Measurements from ENCODE around the gene GPR34.

GPR34 gene

GRCh38 chrX:41720125-41720779 is 31.5 kb downstream of the GPR34 start:
- in situ Hi-C loops (cut with MboI; ENCODE audit: low pct_unique_long_range_greater_than_20kb, low sequenced_read_pairs, unreplicated experiment) = no loop called here
- no peak for TF ChIP-seq CTCF (IDR thresholded peaks at IDR 0.05; ENCODE audit: extremely low read depth, insufficient read depth, missing control alignments)
- DNase-seq (ENCODE audit: low spot score) = peak; percentile 22

GRCh38 chrX:41721590-41721989 is 32.8 kb downstream of the GPR34 start:
- in situ Hi-C loops (cut with MboI; ENCODE audit: low pct_unique_long_range_greater_than_20kb, low sequenced_read_pairs, unreplicated experiment) = no loop called here
- no peak for TF ChIP-seq CTCF (IDR thresholded peaks at IDR 0.05; ENCODE audit: extremely low read depth, insufficient read depth, missing control alignments)
- no peak for DNase-seq (ENCODE audit: low spot score)

GRCh38 chrX:41722214-41722613 is 33.4 kb downstream of the GPR34 start:
- in situ Hi-C loops (cut with MboI; ENCODE audit: low pct_unique_long_range_greater_than_20kb, low sequenced_read_pairs, unreplicated experiment) = no loop called here

GRCh38 chrX:41722816-41723618 is 34.2 kb downstream of the GPR34 start:
- no peak for TF ChIP-seq CTCF (IDR thresholded peaks at IDR 0.05; ENCODE audit: extremely low read depth, insufficient read depth, missing control alignments)
- no peak for DNase-seq (ENCODE audit: low spot score)
- in situ Hi-C loops (cut with MboI; ENCODE audit: low pct_unique_long_range_greater_than_20kb, low sequenced_read_pairs, unreplicated experiment) = no loop called here

More at GRCh38 chrX:41722214-41722613, 33.4 kb downstream of the GPR34 start:
- DNase-seq (ENCODE audit: low spot score) = no peak
- no peak for TF ChIP-seq CTCF (IDR thresholded peaks at IDR 0.05; ENCODE audit: extremely low read depth, insufficient read depth, missing control alignments)

GRCh38 chrX:41723826-41724225 is 35.1 kb downstream of the GPR34 start, which contains the start of gene GPR82:
Gene GPR82 (plus strand): TSS chrX:41724181. CDS start chrX:41727027, 2,846 bp downstream.
- no peak for TF ChIP-seq CTCF (IDR thresholded peaks at IDR 0.05; ENCODE audit: extremely low read depth, insufficient read depth, missing control alignments)
- no peak for DNase-seq (ENCODE audit: low spot score)
- in situ Hi-C loops (cut with MboI; ENCODE audit: low pct_unique_long_range_greater_than_20kb, low sequenced_read_pairs, unreplicated experiment) = no loop called here

- in situ Hi-C loops (cut with MboI; ENCODE audit: low pct_unique_long_range_greater_than_20kb, low sequenced_read_pairs, unreplicated experiment) = no loop called here
- TF ChIP-seq CTCF (IDR thresholded peaks at IDR 0.05; ENCODE audit: extremely low read depth, insufficient read depth, missing control alignments) = no peak
- no peak for DNase-seq (ENCODE audit: low spot score)
These were observed 39.4 kb downstream of the GPR34 start for GRCh38 chrX:41728125-41728524.
